ENCODE results near the gene NRXN3. TPM values are rescaled to one million over a fixed set of nuclear protein-coding genes. Genes with fewer than 3 reads are reported as not detected.
A peak's percentile ranks its signal among the peaks of the same experiment; 100 is the strongest.

NRXN3 gene
- total RNA-seq, 1 experiment from 2014 or later: 0.80 TPM

DNA sequence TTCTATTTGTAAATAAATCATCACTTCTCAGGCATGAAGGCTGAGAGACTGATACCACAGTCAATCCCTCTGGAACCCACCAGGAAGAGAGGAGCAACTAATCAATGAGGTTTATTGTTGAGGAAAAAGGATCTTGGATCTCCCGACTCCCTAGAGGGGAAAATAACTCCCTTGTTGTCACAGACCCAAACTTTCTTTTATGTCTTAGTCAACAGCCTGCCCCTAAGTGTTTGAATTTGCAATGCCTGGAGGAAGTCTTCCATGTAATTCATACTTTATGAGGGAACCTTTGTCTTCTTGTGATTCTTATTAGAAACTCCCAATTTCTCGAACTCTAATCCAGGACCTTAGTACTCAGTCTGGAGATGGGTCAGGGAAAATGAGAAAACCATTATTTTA is 1235.3 kb downstream of the NRXN3 start:
- Histone ChIP-seq H3K27me3 (ENCODE audit: control insufficient read depth, insufficient read depth, low read length) (no peaks in the 10 kb centered on the region), H3K36me3 (replicated peaks; ENCODE audit: control insufficient read depth, insufficient read depth, low read length) (no peaks in the 10 kb centered on the region), H3K4me3 (ENCODE audit: insufficient read depth, low read depth, low read length) (no peak overlapping the region)
- DNase-seq: no peak

DNA sequence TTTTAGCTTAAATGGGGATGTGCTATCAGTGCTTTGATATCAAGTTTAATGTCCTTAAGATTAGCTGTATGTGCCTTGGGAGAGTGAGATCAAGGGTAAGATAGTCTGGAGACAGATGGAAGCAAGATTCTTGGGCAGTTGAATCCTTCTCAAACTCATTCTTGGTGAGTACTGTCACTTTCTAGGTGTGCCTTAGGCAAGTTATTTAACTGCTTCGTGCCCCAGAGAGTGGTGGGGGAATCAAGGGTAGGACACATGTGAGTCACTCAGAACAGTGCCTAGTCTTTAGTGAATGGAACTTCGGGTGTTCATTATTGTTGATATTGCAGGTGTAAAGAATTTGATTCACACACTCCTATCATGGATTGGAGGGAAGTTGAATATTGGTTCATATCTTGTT is 1237.4 kb downstream of the NRXN3 start:
- Histone ChIP-seq H3K4me3 (ENCODE audit: insufficient read depth, low read depth, low read length) (no peak overlapping the region), H3K27me3 (ENCODE audit: control insufficient read depth, insufficient read depth, low read length) (no peaks in the 10 kb centered on the region), H3K36me3 (replicated peaks; ENCODE audit: control insufficient read depth, insufficient read depth, low read length) (no peaks in the 10 kb centered on the region)
- DNase-seq: no peak

DNA sequence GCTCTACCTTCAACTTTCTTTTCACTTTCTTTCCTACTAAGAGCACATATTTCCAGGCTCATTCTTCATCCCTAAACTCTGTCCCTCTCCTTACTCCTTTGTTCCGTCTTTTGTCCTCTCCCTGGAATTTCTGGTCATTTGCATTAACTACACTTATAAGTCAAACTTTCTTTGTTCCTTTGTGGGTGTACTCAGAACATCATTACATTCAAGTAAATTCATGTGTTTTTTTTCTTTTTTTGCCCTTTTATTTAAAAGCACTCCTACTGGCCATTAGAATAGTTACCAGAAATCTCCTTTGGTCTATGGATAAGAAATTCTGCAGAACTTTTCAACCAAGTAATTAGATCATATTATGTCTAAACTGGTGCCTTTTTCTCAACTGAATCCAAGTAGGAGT is 1238.5 kb downstream of the NRXN3 start:
- Histone ChIP-seq H3K36me3 (replicated peaks; ENCODE audit: control insufficient read depth, insufficient read depth, low read length) (no peaks in the 10 kb centered on the region), H3K4me3 (ENCODE audit: insufficient read depth, low read depth, low read length) (no peak overlapping the region), H3K27me3 (ENCODE audit: control insufficient read depth, insufficient read depth, low read length) (no peaks in the 10 kb centered on the region)
- DNase-seq: peak; percentile 2

DNA sequence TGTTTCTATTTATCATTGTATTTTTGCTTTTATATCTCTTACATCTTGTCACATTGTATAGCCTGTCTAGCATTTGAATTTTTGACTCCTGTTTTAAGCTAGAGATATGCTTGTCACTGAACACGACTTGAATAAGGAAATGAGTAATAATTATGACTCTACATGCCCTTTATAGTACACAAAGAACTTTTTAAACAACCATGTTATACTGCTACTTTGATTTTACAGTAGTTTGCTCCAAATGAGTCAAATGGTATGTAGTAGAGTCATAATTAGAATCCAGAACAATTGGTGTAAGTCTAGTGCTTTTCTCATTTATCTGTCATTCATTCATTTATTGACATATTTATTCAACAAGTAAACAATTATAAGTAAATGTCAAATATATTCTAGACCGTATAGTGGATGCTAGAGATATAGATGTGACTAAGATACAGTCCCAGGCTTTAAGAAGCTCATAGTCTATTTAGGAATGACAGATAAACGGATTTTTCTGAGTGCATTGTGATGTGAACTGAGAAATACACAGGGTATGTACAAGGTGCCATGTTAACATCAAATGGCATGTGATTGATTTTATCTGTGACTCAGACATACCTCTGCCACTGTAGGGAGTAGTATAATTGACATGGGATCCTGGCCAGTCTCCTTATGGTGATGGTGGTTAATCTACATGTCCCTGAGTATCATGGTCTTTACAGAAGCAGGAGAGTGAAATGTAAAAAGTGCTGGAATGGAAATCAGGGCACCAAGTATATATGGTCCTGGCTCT is 1241.4 kb downstream of the NRXN3 start:
- no peak for DNase-seq
- H3K36me3 ChIP-seq (replicated peaks; ENCODE audit: control insufficient read depth, insufficient read depth, low read length): no peaks in the 10 kb centered on the region
- H3K27me3 ChIP-seq (ENCODE audit: control insufficient read depth, insufficient read depth, low read length): no peaks in the 10 kb centered on the region
- H3K4me3 ChIP-seq (ENCODE audit: insufficient read depth, low read depth, low read length): no peak overlapping the region

DNA sequence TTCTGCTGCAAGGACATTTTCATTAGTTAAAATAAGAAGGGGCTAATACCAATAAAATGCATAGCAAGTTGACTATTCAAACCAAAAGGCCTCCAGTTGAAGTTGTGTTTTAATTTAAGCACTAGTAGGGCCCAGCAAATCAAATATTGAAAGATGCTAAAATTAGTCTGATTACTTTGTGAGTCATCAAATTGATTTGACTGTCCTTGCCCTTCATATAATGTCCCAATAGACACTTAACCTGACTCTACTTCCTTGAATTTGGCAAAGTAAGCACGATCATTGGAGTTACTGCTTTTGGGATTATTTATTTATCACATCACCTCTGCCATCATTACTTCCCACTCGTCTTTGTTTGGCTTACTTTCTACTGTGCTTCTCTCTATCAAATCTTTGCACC is 1242.6 kb downstream of the NRXN3 start:
- Histone ChIP-seq H3K4me3 (ENCODE audit: insufficient read depth, low read depth, low read length) (no peak overlapping the region), H3K27me3 (ENCODE audit: control insufficient read depth, insufficient read depth, low read length) (no peaks in the 10 kb centered on the region), H3K36me3 (replicated peaks; ENCODE audit: control insufficient read depth, insufficient read depth, low read length) (no peaks in the 10 kb centered on the region)
- no peak for DNase-seq

DNA sequence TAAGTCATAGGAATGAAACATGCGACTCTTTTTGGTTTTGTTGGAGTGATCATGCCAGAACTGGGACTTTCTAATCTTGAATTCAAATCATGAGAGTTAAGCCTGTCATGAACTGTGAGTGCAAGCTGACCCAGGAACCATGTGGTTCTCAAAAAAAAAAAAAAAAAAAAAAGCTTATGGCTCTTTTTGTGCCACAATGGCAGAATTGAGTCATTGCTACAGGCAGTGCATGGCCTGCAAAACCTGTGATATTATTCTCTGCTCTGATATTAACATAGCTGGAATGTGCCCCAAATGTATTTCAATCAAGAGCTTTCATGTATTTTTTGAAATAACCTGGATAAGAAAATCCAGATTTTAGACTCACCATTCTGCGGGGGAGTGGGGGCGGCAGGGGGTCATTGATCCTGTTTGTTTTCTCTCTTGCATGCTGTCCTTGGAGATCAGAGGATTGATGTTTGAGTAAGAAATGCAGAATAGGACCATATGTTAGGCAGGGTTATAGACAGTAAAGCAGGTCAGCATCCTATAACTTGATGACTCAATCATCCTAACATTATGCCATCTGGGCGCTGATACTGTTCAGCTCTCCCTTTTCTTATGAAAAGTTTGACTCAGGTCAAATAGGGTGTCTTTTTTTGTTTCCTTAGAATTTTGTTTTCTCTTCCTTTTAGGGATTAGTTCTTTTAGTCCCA is 1243.7 kb downstream of the NRXN3 start:
- DNase-seq: no peak
- Histone ChIP-seq H3K4me3 (ENCODE audit: insufficient read depth, low read depth, low read length) (no peak overlapping the region), H3K27me3 (ENCODE audit: control insufficient read depth, insufficient read depth, low read length) (no peaks in the 10 kb centered on the region), H3K36me3 (replicated peaks; ENCODE audit: control insufficient read depth, insufficient read depth, low read length) (no peaks in the 10 kb centered on the region)

DNA sequence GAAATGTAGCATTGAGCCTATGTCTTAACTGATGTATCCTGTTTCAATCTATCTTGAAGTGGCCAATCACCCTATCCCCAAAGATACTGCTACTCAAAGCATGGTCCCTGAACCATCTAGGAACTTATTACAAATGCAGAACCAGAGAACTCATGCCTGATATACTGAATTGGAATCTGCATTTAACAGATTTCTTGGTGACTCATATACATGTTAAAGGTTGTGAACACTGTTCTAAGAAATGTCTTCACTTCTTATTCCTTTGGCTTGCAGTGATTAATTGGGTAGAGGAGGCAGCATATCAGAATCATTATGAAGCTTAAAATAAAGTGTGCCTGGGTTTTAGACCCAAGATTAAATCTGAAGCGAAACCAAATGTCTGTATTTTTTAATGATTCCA is 1245.6 kb downstream of the NRXN3 start:
- Histone ChIP-seq H3K36me3 (replicated peaks; ENCODE audit: control insufficient read depth, insufficient read depth, low read length) (no peaks in the 10 kb centered on the region), H3K4me3 (ENCODE audit: insufficient read depth, low read depth, low read length) (no peak overlapping the region), H3K27me3 (ENCODE audit: control insufficient read depth, insufficient read depth, low read length) (no peaks in the 10 kb centered on the region)
- no peak for DNase-seq

DNA sequence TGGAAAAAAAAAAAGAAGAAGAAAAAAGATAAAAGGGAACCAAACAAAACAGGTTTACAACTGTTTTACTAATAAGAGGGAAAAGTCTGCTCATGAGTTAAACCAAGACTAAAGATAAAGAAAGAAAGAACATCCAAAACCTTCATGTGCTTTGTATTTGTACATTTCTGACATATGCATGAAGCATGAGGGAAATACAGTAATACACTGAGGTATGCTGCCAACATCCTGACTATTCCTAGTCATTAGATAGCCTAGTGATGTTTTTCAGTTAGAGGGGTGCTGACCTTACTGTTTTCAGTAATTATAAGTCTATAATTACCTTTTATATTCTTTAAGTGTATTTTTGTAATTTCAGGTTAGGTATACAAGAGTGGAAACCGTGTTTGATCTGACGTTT is 1247.8 kb downstream of the NRXN3 start:
- no peak for DNase-seq
- Histone ChIP-seq H3K36me3 (replicated peaks; ENCODE audit: control insufficient read depth, insufficient read depth, low read length) (no peaks in the 10 kb centered on the region), H3K4me3 (ENCODE audit: insufficient read depth, low read depth, low read length) (no peak overlapping the region), H3K27me3 (ENCODE audit: control insufficient read depth, insufficient read depth, low read length) (no peaks in the 10 kb centered on the region)

DNA sequence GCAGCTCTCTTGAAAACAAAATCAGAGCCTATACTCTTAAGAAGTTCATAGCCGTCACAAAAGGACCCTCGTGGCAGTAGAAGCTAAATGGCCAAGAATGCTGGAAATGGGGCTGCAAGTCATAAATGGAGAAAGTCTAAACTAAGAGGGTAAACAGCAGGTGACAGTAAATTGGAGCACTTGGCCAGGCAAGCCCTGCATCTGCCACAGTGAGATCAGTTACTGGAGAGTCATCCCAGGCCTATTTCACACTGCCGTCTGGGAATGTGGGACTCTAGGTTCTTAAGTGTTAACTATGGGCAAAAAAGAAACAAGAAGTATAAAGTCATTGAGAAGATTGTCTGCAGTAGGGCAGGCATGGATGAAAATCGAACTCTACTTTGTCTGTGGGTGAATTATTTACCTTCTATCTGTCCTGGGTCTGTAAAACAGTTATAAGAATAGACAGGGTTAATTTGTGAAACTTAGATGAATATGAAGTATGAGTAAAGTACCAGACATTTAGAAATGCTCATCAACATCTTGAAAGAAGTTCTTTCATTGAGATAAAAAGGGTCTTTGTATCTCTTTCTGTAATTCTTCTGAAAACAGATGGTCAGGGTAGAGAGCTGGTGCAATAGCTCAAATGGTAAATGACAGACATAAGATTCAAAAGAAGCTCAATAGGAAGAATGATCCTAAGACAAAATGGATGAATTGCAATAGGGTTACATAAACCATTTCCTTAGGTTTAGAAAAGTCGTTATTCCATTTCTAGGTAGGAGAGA is 1248.7 kb downstream of the NRXN3 start:
- Histone ChIP-seq H3K4me3 (ENCODE audit: insufficient read depth, low read depth, low read length) (no peak overlapping the region), H3K36me3 (replicated peaks; ENCODE audit: control insufficient read depth, insufficient read depth, low read length) (no peaks in the 10 kb centered on the region), H3K27me3 (ENCODE audit: control insufficient read depth, insufficient read depth, low read length) (no peaks in the 10 kb centered on the region)
- DNase-seq: no peak

DNA sequence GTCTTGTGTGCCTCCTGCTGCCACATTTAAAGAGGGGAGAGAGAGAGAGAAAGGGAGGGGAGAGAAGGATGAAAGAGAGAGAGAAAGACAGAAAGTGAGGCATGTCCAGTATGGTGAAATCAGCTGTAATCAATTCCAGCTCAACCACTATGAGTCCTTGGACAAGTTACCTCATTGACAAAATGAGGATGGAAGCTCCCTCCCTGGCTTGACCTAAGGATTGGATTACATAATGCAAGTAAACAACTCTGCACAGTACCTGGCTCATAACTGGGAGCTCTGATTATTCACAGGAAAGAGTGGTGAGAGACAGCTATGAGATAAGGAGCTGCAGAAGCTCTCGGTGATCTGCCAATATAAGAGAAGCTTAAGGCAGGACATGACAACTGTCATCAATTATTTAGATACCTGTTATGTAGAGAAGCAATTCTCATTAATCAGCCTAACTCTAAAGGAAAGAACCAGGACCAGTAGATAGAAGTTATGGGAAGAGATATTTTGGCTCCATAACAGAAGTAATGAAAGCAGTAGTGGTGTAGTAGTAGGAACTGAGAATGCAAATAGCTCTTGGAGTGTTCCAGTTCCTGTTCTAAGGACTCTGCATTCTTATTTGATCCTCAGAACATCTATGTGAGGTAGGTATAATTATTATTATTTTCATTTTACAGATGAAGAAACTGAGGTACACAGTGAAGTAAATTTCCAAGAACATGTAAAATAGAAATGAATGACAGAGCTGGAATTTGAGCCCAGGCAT is 1249.6 kb downstream of the NRXN3 start:
- Histone ChIP-seq H3K27me3 (ENCODE audit: control insufficient read depth, insufficient read depth, low read length) (no peaks in the 10 kb centered on the region), H3K4me3 (ENCODE audit: insufficient read depth, low read depth, low read length) (no peak overlapping the region), H3K36me3 (replicated peaks; ENCODE audit: control insufficient read depth, insufficient read depth, low read length) (no peaks in the 10 kb centered on the region)
- DNase-seq: no peak

DNA sequence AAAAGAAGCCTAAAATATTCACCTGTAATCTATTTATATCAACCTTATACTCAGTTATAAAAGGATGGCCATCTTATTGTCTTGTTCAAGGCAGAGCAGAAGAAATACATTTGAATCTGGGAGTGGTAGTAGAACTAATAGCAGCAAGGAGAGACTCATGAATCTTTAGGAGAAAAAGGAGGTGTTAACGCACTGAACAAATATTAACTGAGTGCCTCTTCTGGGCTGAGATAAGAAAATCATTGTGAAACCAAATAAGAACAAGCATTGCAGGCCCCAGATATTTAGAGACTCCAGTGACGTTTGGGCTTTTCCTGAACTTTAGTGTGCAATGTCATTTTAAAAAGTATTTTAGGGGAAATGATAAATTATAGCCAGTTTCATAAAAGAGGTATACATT is 1250.6 kb downstream of the NRXN3 start:
- H3K36me3 ChIP-seq (replicated peaks; ENCODE audit: control insufficient read depth, insufficient read depth, low read length): no peaks in the 10 kb centered on the region
- no peak for DNase-seq
- no peak overlapping the region for H3K4me3 ChIP-seq (ENCODE audit: insufficient read depth, low read depth, low read length)
- H3K27me3 ChIP-seq (ENCODE audit: control insufficient read depth, insufficient read depth, low read length): no peaks in the 10 kb centered on the region

DNA sequence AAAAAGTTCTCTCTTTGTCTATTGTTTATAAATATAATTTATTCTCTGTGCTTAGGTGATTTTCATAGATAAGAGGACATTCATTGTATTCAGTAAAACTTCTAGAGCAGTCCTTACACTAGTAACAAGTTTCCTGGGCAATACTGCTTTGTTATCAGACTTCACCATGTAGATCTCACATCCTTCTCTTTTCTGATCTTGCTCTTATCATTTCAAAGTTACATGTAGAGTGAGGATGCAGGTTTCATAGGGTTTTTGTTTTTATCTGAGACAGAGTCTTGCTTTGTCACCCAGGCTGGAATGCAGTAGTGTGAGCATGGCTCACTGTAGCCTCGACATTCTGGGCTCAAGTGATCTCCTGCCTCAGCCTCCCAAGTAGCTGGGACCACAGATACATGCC is 1251.6 kb downstream of the NRXN3 start:
- Histone ChIP-seq H3K4me3 (ENCODE audit: insufficient read depth, low read depth, low read length) (no peak overlapping the region), H3K36me3 (replicated peaks; ENCODE audit: control insufficient read depth, insufficient read depth, low read length) (no peaks in the 10 kb centered on the region), H3K27me3 (ENCODE audit: control insufficient read depth, insufficient read depth, low read length) (no peaks in the 10 kb centered on the region)
- no peak for DNase-seq

DNA sequence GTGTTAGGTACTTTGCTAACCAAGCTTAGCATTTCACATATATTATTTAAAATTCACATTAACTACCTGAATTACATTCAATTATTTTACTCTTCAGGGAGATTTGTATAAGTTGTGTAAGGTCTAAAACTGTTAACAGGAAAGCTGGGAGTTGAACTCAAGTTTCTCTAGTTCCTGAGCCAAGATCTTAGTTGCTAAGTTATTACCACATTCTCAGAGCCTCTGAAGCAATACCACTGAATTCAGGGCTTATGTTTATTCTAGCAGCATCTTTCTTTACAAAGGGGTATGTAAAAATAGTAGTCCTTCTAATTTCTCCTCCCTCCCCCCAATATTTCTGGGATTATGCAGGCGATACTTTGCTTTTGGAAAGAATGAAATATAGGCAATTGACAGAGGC is 1254.3 kb downstream of the NRXN3 start:
- no peak for DNase-seq
- no peak overlapping the region for H3K4me3 ChIP-seq (ENCODE audit: insufficient read depth, low read depth, low read length)
- H3K36me3 ChIP-seq (replicated peaks; ENCODE audit: control insufficient read depth, insufficient read depth, low read length): no peaks in the 10 kb centered on the region
- no peaks in the 10 kb centered on the region for H3K27me3 ChIP-seq (ENCODE audit: control insufficient read depth, insufficient read depth, low read length)

DNA sequence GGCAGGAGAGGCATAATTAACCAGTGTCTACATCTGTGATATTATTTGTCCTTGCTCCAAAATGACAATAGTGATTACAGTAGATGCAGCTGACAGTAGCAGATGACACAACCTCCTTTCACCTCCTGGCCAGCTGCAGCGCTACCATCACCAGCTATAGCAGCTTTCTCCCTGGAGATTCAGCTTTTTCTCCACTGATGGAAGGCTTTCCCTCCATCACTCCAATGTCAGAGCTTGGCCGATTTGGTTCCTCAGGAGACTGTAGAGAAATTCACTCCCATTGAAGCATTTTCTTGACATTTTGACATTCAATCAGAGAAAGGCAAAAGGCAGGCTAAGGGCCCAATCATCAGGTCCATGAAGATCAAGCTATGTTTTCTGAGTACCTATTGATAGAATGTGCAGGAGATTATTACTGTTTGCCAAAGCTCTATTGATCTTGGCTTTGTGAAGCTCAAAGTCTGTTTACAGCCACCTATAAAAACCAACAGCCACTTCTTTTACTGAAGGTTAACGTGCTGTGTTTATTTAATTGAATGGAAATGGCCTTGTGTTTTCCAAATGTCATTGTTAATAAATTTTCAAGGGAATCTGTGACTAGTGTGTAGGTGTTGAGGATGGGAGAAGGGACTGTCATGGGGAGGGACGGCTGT is 1256.1 kb downstream of the NRXN3 start:
- DNase-seq: no peak
- H3K27me3 ChIP-seq (ENCODE audit: control insufficient read depth, insufficient read depth, low read length): no peaks in the 10 kb centered on the region
- no peak overlapping the region for H3K4me3 ChIP-seq (ENCODE audit: insufficient read depth, low read depth, low read length)

More for the DNA sequence above, 1256.1 kb downstream of the NRXN3 start:
- no peaks in the 10 kb centered on the region for H3K36me3 ChIP-seq (replicated peaks; ENCODE audit: control insufficient read depth, insufficient read depth, low read length)
